HG02678 (cell line): Measurements from ENCODE around the gene FBN2.
"Not testable (repeated sequence)": the region's sequence is repeated elsewhere in the genome, so short reads cannot be mapped to it uniquely, and the experiment has no call there.

Experiments
- ATAC-seq: cut with Tn5 transposase; IDR thresholded peaks from one replicate; pipeline ENCODE4 v1.9.1; 2021; ENCODE audit warnings: mild to moderate bottlenecking, moderate library complexity; ENCODE audit not compliant: unreplicated experiment

The FBN2 gene

DNA sequence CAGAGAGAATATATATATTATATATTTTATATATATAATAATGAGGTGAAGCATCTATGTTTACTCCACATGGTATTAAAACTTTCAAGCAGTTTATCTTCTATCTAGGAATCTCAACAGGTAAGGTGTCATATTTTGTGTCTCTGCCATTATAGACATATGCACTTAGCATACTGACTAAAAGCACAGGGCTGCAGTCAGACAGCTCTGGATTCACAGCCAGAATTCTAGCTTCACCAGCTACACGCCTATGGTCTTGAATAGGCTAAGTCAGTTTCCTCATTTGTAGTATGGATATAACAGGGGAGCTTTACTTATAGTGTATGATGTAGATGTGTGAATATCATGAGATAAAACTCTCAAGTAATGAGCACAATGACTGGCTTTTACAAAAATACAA, 57.9 kb downstream of the FBN2 start:
- no peak for ATAC-seq

GRCh38 chr5:128478386-128479368, 59.4 kb downstream of the FBN2 start:
- no peak for ATAC-seq

DNA sequence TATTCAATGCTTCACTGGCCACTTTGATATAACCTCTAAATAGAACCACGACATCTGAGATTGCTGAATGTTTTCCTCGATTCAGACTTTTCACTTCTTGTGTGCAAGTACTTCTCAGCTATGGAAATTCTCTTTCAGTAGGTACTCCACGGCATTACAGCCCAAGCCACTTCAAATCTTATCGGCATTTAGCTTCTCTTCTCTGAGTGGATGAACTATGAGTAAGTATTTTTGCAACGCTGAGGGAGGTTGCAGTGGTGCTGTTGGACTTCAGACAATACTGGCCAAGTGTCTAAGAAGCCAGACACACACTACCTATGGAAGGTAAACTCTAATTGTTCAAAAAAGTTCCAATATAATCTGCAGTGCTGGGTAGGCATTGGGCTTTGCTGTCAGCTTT, 60.1 kb downstream of the FBN2 start:
- ATAC-seq: no peak

DNA sequence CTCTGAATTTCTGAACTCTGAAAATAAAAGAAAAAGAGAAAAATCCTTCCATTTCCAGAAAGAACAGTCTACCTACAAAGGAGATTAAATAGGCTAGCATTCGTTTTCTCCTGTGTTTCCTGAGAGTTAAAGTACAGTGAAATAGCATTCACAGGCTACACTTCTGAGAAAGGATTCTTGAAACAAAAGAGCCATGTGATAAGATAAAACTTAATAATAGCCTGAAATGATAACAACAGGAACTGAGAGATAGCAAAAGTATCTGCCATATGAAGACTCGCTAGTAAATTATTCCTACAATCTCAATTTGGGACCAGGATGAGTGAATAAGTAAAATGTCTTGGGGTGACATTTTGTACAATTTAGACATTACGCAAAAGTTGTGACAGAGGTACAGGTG, 62.4 kb downstream of the FBN2 start:
- ATAC-seq: no peak

- no peak for ATAC-seq
These were observed 65.1 kb downstream of the FBN2 start for GRCh38 chr5:128472919-128473318.

DNA sequence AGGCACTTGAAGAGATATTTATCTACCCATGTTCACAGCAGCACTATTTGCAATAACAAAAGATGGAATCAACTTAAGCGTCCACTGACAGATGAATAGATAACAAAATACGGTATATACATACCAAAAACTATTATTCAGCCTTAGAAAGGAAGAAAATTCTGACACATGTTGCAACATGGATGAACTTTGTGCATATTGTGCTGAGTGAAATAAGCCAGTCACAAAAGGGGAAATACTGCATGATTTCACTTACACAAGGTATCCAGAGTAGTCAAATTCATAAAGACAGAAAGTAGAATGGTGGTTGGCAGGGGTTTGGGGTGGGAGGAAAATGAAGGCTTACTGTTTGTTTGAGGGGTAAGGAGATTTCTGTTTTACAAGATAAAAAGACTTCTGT, 66.0 kb downstream of the FBN2 start:
- no peak for ATAC-seq

- ATAC-seq: no peak
These were observed 67.4 kb downstream of the FBN2 start for GRCh38 chr5:128470663-128471062.

DNA sequence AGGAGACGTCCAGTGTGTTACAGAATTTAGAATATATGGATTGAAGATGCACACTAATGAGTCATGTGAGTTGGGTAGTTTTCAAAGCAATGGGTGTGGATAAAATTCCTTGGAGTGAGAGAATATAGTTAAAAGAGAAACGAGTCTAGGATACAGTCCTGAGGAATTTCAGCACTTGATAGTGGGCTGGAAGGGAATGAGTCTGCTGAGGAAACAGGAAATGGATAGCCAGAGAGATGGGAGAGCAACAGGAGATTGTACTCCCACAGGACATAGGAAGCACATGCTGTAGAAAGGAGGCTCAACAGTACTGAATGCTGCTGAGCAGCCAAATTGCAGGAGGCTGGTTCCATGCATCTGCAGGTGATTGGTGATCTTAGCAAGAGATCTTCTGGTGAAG, 68.1 kb downstream of the FBN2 start:
- no peak for ATAC-seq

- no peak for ATAC-seq
These were observed 71.1 kb downstream of the FBN2 start for GRCh38 chr5:128466980-128467379.

DNA sequence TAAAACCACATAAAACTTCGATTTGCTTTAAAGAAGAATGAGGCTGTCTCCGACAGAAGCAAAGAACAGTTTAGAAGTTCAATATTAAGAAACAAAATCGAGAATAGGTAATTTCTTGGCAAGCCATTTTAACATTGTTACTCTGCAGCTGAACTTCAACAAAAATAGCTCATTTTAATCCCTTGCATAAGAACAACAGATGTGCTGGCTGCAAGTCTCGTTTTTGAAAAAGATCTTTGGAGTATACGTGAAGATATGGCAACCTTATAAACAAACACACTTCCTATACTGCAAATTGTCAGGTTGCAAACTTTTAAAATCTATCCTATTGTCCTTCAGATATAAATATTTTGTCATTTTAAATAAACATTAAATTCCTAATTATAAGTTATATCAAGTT, 71.5 kb downstream of the FBN2 start:
- ATAC-seq: no peak

DNA sequence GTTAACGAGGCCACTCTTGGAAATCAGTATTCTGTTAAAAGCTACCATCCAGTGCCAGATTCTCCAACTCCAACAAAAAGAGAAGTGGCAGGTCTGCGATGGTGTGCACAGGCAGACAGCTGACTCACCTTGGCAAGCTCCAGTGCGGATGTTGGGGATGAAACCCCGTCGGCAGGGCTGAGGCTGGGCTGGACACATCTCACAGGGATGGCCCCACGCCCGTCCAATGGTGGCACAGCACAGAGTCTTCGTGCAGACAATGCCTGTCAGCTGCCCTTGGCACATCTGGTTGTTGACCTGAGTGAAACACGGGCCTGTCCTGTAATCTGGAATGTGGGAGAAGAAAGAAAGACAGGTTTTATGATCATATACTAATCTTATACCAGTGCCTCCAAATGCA, 73.4 kb downstream of the FBN2 start:
- no peak for ATAC-seq

DNA sequence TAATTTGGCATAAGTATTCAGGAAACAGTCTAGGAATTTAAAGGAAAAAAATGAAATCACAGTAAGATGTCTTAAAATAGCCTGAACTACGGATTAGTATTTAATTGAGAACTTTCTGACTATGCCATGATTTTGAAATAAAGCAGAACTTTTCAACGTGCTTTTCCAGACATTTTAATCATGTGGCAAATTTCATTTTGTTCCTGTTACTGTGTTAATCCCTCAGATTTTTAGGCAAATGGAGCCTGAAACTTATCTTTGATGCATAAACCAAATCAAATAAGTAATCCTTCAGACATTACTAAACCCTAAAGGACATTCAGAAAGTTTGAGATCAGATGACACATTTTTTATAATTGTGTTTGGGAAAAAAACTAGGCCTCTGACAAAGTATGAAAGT, 75.7 kb downstream of the FBN2 start:
- no peak for ATAC-seq

- not testable (repeated sequence) for ATAC-seq
These were observed 80.7 kb downstream of the FBN2 start for GRCh38 chr5:128457147-128457915.

- no peak for ATAC-seq
These were observed 82.1 kb downstream of the FBN2 start for GRCh38 chr5:128455841-128456361.

DNA sequence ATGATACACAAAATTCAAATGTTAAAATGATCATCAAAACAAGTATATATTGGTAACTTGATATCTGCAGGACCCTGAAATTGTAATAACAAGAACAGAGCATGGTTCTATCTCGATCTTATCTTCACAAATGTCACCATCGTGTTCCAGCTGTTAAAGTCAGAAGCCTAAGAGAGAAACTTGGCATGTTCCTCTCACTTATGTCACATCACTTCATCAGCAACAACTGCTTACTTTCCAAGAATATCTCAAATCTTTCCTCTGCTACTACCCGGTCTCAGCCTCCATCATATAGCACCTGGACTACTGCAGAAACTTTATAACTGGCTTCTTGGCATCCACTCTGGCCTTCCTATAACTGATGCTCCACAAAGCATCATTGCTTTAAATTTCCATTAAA, 84.9 kb downstream of the FBN2 start:
- ATAC-seq: no peak

DNA sequence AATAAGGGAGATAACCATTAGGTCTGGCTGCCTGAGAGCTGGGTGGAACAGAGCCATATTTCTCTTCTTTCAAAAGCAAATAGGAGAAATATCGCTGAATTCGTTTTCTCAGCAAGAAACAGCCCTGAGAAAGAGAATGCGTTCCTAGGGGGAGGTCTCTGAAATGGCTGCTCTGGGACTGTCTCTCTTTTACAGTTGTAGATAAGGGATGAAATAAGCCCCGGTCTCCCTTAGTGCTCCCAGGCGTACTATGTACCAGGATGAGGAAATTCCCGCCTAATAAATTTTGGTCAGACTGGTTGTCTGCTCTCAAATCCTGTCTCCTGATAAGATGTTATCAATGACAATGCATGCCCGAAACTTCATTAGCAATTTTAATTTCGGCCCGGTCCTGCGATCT, 90.8 kb downstream of the FBN2 start:
- ATAC-seq: not testable (repeated sequence)

DNA sequence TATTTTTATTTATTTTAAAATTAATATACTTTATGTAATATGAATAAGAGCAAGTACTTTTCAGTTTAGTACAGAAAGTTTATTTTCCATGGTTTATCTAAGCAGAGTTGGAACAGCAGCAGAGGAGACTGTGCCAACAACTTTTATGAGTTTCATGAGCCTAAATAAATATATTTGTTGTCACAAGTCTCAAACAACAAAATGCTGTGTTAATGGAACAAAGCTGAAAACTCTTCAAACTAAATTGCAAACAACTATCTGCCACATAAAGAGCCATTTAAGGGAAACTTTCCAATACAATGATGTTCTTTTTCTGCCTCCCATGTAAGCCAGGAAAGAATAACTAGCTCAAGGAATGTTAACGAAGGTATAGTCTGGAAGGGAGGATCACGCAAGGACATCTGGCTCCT, 96.1 kb downstream of the FBN2 start:
- ATAC-seq: no peak

DNA sequence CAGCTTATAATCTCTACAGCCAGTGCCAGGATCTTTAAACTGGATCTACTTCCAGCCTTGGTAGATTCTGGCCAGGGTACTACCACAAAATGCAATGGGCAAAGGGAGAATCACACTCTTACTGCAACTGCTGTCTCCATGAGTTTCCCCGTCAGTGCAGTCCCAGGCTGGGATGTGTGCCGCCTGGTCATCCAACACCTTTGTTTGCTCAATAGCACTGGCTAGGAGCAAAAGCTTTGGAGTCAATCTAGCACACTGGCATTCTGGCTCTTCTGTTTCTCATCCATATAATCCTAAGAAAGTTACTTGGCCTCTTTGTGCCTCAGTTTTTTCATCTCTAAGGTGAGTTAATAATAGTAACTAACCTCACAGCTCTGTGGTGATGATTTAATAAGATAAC, 96.9 kb downstream of the FBN2 start:
- no peak for ATAC-seq

DNA sequence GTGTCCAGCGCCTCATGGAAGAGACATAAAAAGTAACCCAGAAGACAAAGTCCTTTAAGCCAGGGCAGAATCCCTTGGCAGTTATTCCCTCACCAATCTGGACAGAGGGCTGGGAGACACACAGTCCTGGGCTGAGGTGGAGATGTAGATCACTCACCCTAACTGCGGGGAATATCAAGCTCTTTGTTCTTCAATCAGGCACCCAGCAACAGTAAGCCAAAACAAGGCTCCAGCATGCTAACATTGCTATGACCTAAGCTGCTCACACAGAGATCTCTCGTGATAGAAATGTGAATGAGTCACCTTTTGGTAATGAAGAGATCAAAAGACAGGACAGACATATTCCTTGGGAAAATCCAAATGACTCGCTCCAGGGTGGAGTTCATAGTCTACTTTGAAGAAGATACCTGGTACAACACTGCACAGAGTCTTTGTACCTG, 101.3 kb downstream of the FBN2 start:
- ATAC-seq: no peak

DNA sequence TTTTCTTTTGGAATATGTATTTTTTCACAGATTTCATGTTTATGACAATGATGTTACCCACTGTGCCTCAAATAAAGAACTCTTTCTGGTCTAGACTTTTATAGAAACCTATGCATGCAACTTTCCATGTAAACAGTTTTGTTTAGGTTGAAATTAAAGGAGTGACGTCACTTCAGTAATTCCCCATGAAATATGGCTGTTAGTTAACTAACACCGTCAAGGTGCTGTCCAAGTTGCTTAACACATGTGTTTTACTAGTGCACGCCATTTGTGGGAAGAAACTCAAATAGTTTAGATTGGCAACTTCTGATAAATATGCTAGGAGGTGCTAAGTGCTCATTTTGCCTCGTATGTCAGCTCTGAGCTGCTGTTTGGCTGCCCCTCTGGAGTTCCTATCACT, 102.2 kb downstream of the FBN2 start:
- no peak for ATAC-seq

- no peak for ATAC-seq
These were observed 103.1 kb downstream of the FBN2 start for GRCh38 chr5:128434993-128435392.
